Erythroblast (primary cell): ENCODE data around the gene ZNF330.
"Not testable (repeated sequence)": the region's sequence is repeated elsewhere in the genome, so short reads cannot be mapped to it uniquely, and the experiment has no call there.

Experiments used
- DNase-seq, 2 experiments: peaks; one replicate each; lab custom pipeline; 2025; lab: John Stamatoyannopoulos, UW
- GATA1 ChIP-seq: IDR thresholded peaks from 2 replicates; pipeline ENCODE4 v1.6.1; 2011; ENCODE audit warnings: low read depth, mild to moderate bottlenecking, control low read depth, low read length, moderate library complexity
- POLR2A ChIP-seq: IDR thresholded peaks from 2 replicates; pipeline ENCODE4 v1.6.1; 2011; ENCODE audit warnings: mild to moderate bottlenecking, low read length

Gene ZNF330

DNA sequence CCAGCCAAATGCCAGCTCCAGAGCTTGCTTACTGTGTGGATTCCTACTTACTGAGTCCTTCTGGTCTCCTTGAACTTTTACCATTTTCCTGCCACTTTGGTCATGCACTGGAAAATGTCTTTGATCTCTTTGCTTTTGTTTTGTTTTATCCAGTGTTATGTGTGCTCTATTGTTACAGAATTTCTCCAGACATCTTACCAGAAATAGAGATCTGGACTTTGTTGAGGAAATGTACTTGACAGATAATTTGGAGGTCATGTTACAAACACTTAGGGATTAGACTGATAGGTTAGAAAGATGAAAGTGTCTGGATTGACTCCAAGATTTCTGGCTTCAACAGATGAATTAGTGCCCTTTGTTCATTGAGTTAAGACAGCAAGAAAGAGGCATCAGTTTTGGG, 5.7 kb upstream of the ZNF330 start:
- TF ChIP-seq GATA1 = no peak
- no peak for TF ChIP-seq POLR2A
- DNase-seq = no peak

GRCh38 chr4:141216002-141216761, 4.5 kb upstream of the ZNF330 start:
- TF ChIP-seq POLR2A (no peak), GATA1 (no peak)
- DNase-seq = no peak

DNA sequence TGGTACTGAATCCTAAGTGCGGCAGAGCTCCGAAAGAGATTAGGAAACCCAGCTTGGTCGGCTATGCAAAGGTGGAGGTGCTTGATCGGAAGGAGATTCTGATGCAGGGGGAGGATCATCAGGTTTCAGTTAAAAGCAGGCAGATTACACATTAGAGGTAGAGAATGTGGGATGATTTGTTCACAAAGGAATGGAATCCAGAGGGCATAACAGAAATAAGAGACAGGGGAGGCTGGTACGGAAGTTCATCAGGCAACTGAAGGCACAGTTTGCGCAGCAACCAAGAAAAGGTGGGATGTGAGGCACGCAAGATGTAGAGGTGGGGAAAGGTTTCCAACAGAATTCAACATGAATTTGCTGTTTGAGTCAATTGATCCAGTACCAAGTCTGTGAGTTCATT, 424 bp upstream of the ZNF330 start:
- DNase-seq = no peak
- no peak for TF ChIP-seq GATA1
- no peak for TF ChIP-seq POLR2A

DNA sequence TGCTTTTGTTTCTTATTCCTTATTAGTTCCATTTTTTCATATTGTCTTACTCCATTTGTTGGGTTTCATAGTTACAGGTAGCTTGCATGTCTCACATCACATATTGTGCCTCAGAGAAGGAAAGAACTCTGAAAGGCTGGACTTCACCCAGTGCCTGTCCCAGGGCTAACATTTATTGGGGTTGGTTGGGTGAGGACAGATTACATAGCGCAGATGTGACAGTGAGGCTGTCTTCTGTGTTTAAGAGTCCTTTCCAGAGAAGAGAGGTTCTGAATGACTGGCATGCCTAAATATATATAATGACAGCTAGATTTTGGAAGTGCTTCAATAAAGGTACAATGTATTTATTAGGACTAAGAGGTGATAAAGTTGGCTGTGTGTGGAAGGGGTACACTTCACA, 2.7 kb downstream of the ZNF330 start:
- TF ChIP-seq POLR2A (no peak), GATA1 (no peak)

GRCh38 chr4:141227280-141227679, 6.6 kb downstream of the ZNF330 start:
- not testable (repeated sequence) for DNase-seq

More for the DNA sequence above, 2.7 kb downstream of the ZNF330 start:
- no peak for DNase-seq

GRCh38 chr4:141229408-141230101, 8.9 kb downstream of the ZNF330 start:
- no peak for DNase-seq
- no peak for TF ChIP-seq GATA1
- no peak for TF ChIP-seq POLR2A

DNA sequence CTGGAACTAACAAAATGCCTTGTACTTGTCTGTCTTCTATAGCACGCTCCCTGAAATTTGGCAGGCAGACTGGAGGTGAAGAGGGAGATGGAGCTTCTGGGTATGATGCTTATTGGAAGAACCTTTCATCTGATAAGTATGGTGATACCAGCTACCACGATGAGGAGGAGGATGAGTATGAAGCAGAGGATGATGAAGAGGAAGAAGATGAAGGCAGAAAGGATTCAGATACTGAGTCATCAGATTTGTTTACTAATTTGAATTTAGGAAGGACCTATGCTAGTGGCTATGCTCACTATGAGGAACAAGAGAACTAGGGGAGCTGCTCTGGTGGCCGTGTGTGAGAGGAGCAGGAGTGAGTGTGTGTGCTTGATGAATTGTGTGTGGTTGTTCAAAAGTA, 13.0 kb downstream of the ZNF330 start:
- DNase-seq = no peak
- TF ChIP-seq POLR2A (no peak), GATA1 (no peak)

- no peak for TF ChIP-seq POLR2A
- no peak for TF ChIP-seq GATA1
- DNase-seq = no peak
Observed at GRCh38 chr4:141238186-141238585, 17.5 kb downstream of the ZNF330 start.

DNA sequence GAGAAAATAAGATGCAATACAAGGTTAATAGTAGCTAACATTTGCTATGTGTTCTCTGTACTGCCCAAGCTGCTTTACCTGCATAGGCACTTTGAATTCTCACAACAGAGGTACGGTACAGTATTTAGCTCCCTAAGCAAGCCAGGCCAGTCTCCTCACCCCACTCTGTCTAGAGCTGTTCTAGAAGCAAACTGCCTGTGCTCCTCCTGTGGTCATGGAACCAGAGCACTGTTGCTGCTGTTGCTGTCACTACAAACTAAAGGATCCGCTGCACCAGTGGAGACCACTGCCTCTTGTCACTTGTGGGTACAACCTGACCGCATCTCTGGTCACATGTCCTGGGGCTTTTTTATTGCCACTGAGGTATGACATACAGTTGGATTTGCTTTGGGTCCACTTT, 19.6 kb downstream of the ZNF330 start:
- no peak for DNase-seq
- no peak for TF ChIP-seq POLR2A

GRCh38 chr4:141240671-141241070, 20.0 kb downstream of the ZNF330 start:
- no peak for DNase-seq
- no peak for TF ChIP-seq GATA1
- no peak for TF ChIP-seq POLR2A

DNA sequence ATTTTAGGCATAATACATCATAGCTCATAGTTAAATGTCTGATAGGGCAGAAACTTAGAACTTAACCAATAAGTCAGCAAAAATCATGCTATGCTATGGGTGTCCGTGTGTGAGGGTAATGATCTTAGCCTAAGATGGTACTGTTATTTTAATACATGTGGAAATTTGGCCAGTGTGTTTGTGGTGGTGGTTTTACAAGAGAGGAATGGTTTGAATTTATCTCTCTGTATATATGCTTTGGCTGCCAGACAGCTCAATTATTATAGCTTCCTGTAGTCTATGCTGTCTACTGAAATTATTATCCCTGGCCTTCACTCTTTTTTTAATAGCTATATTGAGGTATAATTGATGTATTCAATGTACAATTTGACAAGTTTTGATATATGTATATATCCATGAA, 21.3 kb downstream of the ZNF330 start:
- no peak for DNase-seq
- TF ChIP-seq POLR2A (no peak), GATA1 (no peak)

- DNase-seq = no peak
- TF ChIP-seq POLR2A = no peak
- TF ChIP-seq GATA1 = no peak
Observed at GRCh38 chr4:141244419-141244818, 23.7 kb downstream of the ZNF330 start.

- DNase-seq = no peak
- TF ChIP-seq POLR2A (no peak), GATA1 (no peak)
Observed at GRCh38 chr4:141246243-141246642, 25.5 kb downstream of the ZNF330 start.

- DNase-seq = no peak
- TF ChIP-seq POLR2A = no peak
- no peak for TF ChIP-seq GATA1
Observed at GRCh38 chr4:141246683-141247429, 26.2 kb downstream of the ZNF330 start.
